Muscle layer of colon (tissue), 2 donors: ENCODE data around the gene KRTAP4-3.
"Not testable (repeated sequence)": the region's sequence is repeated elsewhere in the genome, so short reads cannot be mapped to it uniquely, and the experiment has no call there.

Experiments
- H3K27ac ChIP-seq: one replicate; pipeline ENCODE4 v1.7.0; 2013; ENCODE audit warnings: low read depth, mild to moderate bottlenecking, low read length, moderate library complexity
- H3K27me3 ChIP-seq, 2 donors: one replicate each; pipeline ENCODE4 v1.7.0; 2013; ENCODE audit warnings: low read length in 2 of 2, mild to moderate bottlenecking in 2 of 2; ENCODE audit not compliant: insufficient read depth in 2 of 2, control insufficient read depth in 1 of 2
- H3K36me3 ChIP-seq: one replicate; pipeline ENCODE4 v1.7.0; 2013; ENCODE audit warnings: mild to moderate bottlenecking, low read length; ENCODE audit not compliant: insufficient read depth
- H3K4me1 ChIP-seq: one replicate; pipeline ENCODE4 v1.7.0; 2013; ENCODE audit warnings: mild to moderate bottlenecking, low read length; ENCODE audit not compliant: insufficient read depth
- H3K4me3 ChIP-seq, 2 donors: one replicate each; pipeline ENCODE4 v1.7.0; 2013; ENCODE audit warnings: low read length in 2 of 2, low read depth in 1 of 2, mild to moderate bottlenecking in 1 of 2, moderate library complexity in 1 of 2
- H3K9ac ChIP-seq: one replicate; pipeline ENCODE4 v1.7.0; 2013; ENCODE audit warnings: low read length
- H3K9me3 ChIP-seq: one replicate; pipeline ENCODE4 v1.7.0; 2013; ENCODE audit warnings: mild to moderate bottlenecking, low read length
- donor health status: abdominal sarcoma.
- donor health status: Adenocarcinoma of cecum.

The KRTAP4-3 gene

GRCh38 chr17:41168121-41168520, at the start of gene KRTAP4-3:
TSS of gene KRTAP4-3 (minus strand) at chr17:41168221. CDS start at chr17:41168172, 49 bp downstream.
- H3K9me3 ChIP-seq: no peaks in the 10 kb centered on the region
- H3K36me3 ChIP-seq: no peaks in the 10 kb centered on the region
- H3K9ac ChIP-seq: no peak within 1 kb of the TSS
- H3K4me1 ChIP-seq: no peaks in the 10 kb centered on the region
- no peak within 1 kb of the TSS for H3K4me3 ChIP-seq
- no peak within 1 kb of the TSS for H3K27ac ChIP-seq
- no peaks in the 10 kb centered on the region for H3K27me3 ChIP-seq

GRCh38 chr17:41215681-41216080, 47.7 kb upstream of the KRTAP4-3 start:
- Histone ChIP-seq H3K4me1 (no peaks in the 10 kb centered on the region), H3K9ac (no peak overlapping the region), H3K36me3 (no peaks in the 10 kb centered on the region), H3K27ac (no peak overlapping the region), H3K27me3 (no peaks in the 10 kb centered on the region), H3K4me3 (no peak overlapping the region), H3K9me3 (no peaks in the 10 kb centered on the region)

GRCh38 chr17:41212524-41213169, 44.6 kb upstream of the KRTAP4-3 start:
- no peak overlapping the region for H3K27ac ChIP-seq
- H3K36me3 ChIP-seq: no peaks in the 10 kb centered on the region
- peaks cover 0 to 4% of the 10 kb centered on the region in 2 donors for H3K27me3 ChIP-seq
- no peak overlapping the region for H3K4me3 ChIP-seq
- no peaks in the 10 kb centered on the region for H3K9me3 ChIP-seq
- H3K9ac ChIP-seq: no peak overlapping the region
- no peaks in the 10 kb centered on the region for H3K4me1 ChIP-seq

GRCh38 chr17:41211845-41212466, 43.9 kb upstream of the KRTAP4-3 start:
- Histone ChIP-seq H3K36me3 (no peaks in the 10 kb centered on the region), H3K9me3 (no peaks in the 10 kb centered on the region), H3K4me1 (no peaks in the 10 kb centered on the region), H3K27ac (no peak overlapping the region), H3K4me3 (no peak overlapping the region), H3K27me3 (peaks cover 0 to 4% of the 10 kb centered on the region in 2 donors), H3K9ac (no peak overlapping the region)

- Histone ChIP-seq H3K4me1 (no peaks in the 10 kb centered on the region), H3K27ac (no peak overlapping the region), H3K9ac (no peak overlapping the region), H3K4me3 (no peak overlapping the region), H3K9me3 (no peaks in the 10 kb centered on the region), H3K27me3 (no peaks in the 10 kb centered on the region), H3K36me3 (no peaks in the 10 kb centered on the region)
These were observed 31.5 kb upstream of the KRTAP4-3 start for GRCh38 chr17:41199421-41200078.

GRCh38 chr17:41196068-41196467, 28.0 kb upstream of the KRTAP4-3 start:
- no peak overlapping the region for H3K4me3 ChIP-seq

GRCh38 chr17:41190328-41190727, 22.3 kb upstream of the KRTAP4-3 start:
- Histone ChIP-seq H3K9me3 (no peaks in the 10 kb centered on the region), H3K4me3 (no peak overlapping the region), H3K9ac (no peak overlapping the region), H3K36me3 (no peaks in the 10 kb centered on the region), H3K4me1 (no peaks in the 10 kb centered on the region), H3K27ac (no peak overlapping the region), H3K27me3 (peaks cover 0 to 4% of the 10 kb centered on the region in 2 donors)

More at GRCh38 chr17:41196068-41196467, 28.0 kb upstream of the KRTAP4-3 start:
- Histone ChIP-seq H3K9me3 (no peaks in the 10 kb centered on the region), H3K27me3 (no peaks in the 10 kb centered on the region), H3K36me3 (no peaks in the 10 kb centered on the region), H3K27ac (no peak overlapping the region), H3K4me1 (no peaks in the 10 kb centered on the region), H3K9ac (no peak overlapping the region)

- H3K4me3 ChIP-seq, H3K9me3 ChIP-seq, H3K4me1 ChIP-seq, H3K9ac ChIP-seq, H3K27ac ChIP-seq, H3K36me3 ChIP-seq, H3K27me3 ChIP-seq: not testable (repeated sequence)
These were observed 21.9 kb upstream of the KRTAP4-3 start, which contains the start of gene KRTAP9-1 for GRCh38 chr17:41189837-41190318. TSS of gene KRTAP9-1 (plus strand) at chr17:41189887. CDS start at chr17:41189887, 0 bp downstream.

GRCh38 chr17:41186872-41187271, 18.9 kb upstream of the KRTAP4-3 start:
- Histone ChIP-seq H3K4me3 (no peak overlapping the region), H3K9me3 (no peaks in the 10 kb centered on the region), H3K27me3 (peaks cover 0 to 4% of the 10 kb centered on the region in 2 donors), H3K36me3 (no peaks in the 10 kb centered on the region), H3K27ac (no peak overlapping the region), H3K9ac (no peak overlapping the region), H3K4me1 (no peaks in the 10 kb centered on the region)

- Histone ChIP-seq H3K27ac (no peak overlapping the region), H3K36me3 (no peaks in the 10 kb centered on the region), H3K4me3 (no peak overlapping the region), H3K4me1 (no peaks in the 10 kb centered on the region), H3K9ac (no peak overlapping the region), H3K27me3 (peaks cover 0 to 1% of the 10 kb centered on the region in 2 donors), H3K9me3 (no peaks in the 10 kb centered on the region)
These were observed 17.0 kb upstream of the KRTAP4-3 start for GRCh38 chr17:41185001-41185400.

- H3K9me3 ChIP-seq: no peaks in the 10 kb centered on the region
- no peaks in the 10 kb centered on the region for H3K36me3 ChIP-seq
- H3K4me1 ChIP-seq: no peaks in the 10 kb centered on the region
- no peak within 1 kb of the TSS for H3K9ac ChIP-seq
- no peaks in the 10 kb centered on the region for H3K27me3 ChIP-seq
- H3K4me3 ChIP-seq: no peak within 1 kb of the TSS
- H3K27ac ChIP-seq: no peak within 1 kb of the TSS
These were observed 16.5 kb upstream of the KRTAP4-3 start, which contains the start of gene KRTAP4-1 for GRCh38 chr17:41184480-41184961. TSS of gene KRTAP4-1 (minus strand) at chr17:41184911. CDS start at chr17:41184854, 57 bp downstream.
